Activated B cell treated with CpG ODN at 0.5 μM for 24 hours (primary cell): ENCODE data around the gene PRMT5. TPM values are rescaled to one million over a fixed set of nuclear protein-coding genes. Genes with fewer than 3 reads are reported as not detected.

Experiments
- ATAC-seq: fragments of 200-7000 bp; cut with Tn5 transposase; one replicate; pipeline ENCODE4 v1.10.0; 2021; ENCODE audit warnings: low read depth, mild to moderate bottlenecking, moderate library complexity
- CTCF ChIA-PET: fragments of 350-600 bp; sonication (Branson Sonifier 250); formaldehyde crosslinking; loops from one replicate; lab custom pipeline; 2021; ENCODE audit warnings: antibody characterized with exemption; lab: Charles Lee
- POLR2A ChIA-PET: fragments of 350-600 bp; sonication (Branson Sonifier 250); formaldehyde crosslinking; loops from one replicate; lab custom pipeline; 2021; ENCODE audit warnings: antibody characterized with exemption; lab: Charles Lee
- DNase-seq: peaks from one replicate; pipeline ENCODE4 v3.0.0; 2022
- H3K27ac Mint-ChIP-seq: one replicate; pipeline ENCODE4 v1.8.0; 2020; ENCODE audit warnings: mixed read lengths
- H3K27me3 Mint-ChIP-seq: one replicate; pipeline ENCODE4 v1.8.0; 2021; ENCODE audit warnings: mixed read lengths
- H3K36me3 Mint-ChIP-seq: one replicate; pipeline ENCODE4 v1.8.0; 2021; ENCODE audit warnings: low read depth, mixed read lengths
- H3K4me1 Mint-ChIP-seq: one replicate; pipeline ENCODE4 v1.8.0; 2021; ENCODE audit warnings: mixed read lengths
- H3K4me3 Mint-ChIP-seq: one replicate; pipeline ENCODE4 v1.8.0; 2020; ENCODE audit warnings: mild to moderate bottlenecking, mixed read lengths
- H3K9me3 Mint-ChIP-seq: one replicate; pipeline ENCODE4 v1.8.0; 2020; ENCODE audit warnings: mixed read lengths
- CTCF ChIP-seq: fragments of 200-600 bp; IDR thresholded peaks from one replicate; pipeline ENCODE4 v1.8.0; 2022; ENCODE audit warnings: antibody characterized with exemption, mild to moderate bottlenecking
- intact Hi-C: fragments of 100-400 bp; cut with micrococcal nuclease; formaldehyde crosslinking; loops from one replicate; pipeline ENCODE4 v1.15.1; 2024
- total RNA-seq: library from RNA; stranded (reverse); gene quantifications from 2 replicates; pipeline ENCODE4 v1.2.3, GENCODE V29; 2022

The PRMT5 gene
- total RNA-seq, 1 donor from 2014 or later: 75.3 TPM

GRCh38 chr14:22896356-22896755, 32.8 kb downstream of the PRMT5 start:
- intact Hi-C loops: no loop called here
- POLR2A ChIA-PET: interaction anchor here (1.2 to 2.0 kb wide), 6 partner anchors 8 to 25 kb away, joined by 3 to 11 read pairs (median 4); partner anchors contain the start of genes LRP10, RBM23 and REM2

GRCh38 chr14:22895402-22895801, 33.8 kb downstream of the PRMT5 start:
- no peak for ATAC-seq
- ChIA-PET CTCF (interaction anchor here (1.0 to 2.5 kb wide), 4 partner anchors 23 to 325 kb away, joined by 3 to 16 read pairs (median 8); no protein-coding TSS in a partner anchor), POLR2A (interaction anchor here (0.7 to 2.0 kb wide), 6 partner anchors 9 to 24 kb away, joined by 3 to 11 read pairs (median 4); partner anchors contain the start of genes LRP10, RBM23 and REM2)
- H3K36me3 Mint-ChIP-seq: peaks cover 36% of the 10 kb centered on the region
- no peaks in the 10 kb centered on the region for H3K27me3 Mint-ChIP-seq
- no peak for DNase-seq
- no peak overlapping the region for H3K27ac Mint-ChIP-seq
- intact Hi-C loops: no loop called here
- no peaks in the 10 kb centered on the region for H3K9me3 Mint-ChIP-seq
- H3K4me1 Mint-ChIP-seq: peaks cover 8% of the 10 kb centered on the region
- TF ChIP-seq CTCF: no peak
- H3K4me3 Mint-ChIP-seq: no peak overlapping the region

More at GRCh38 chr14:22896356-22896755, 32.8 kb downstream of the PRMT5 start:
- Mint-ChIP-seq H3K27ac (peak overlapping the region; percentile 61), H3K36me3 (peaks cover 43% of the 10 kb centered on the region), H3K4me1 (peaks cover 7% of the 10 kb centered on the region), H3K9me3 (no peaks in the 10 kb centered on the region), H3K4me3 (no peak overlapping the region), H3K27me3 (no peaks in the 10 kb centered on the region)
- CTCF ChIA-PET: interaction anchor here (0.9 to 2.5 kb wide), 7 partner anchors 11 to 326 kb away, joined by 3 to 16 read pairs (median 3); no protein-coding TSS in a partner anchor
- DNase-seq (no peak), ATAC-seq (no peak)
- no peak for TF ChIP-seq CTCF

- ChIA-PET POLR2A (interaction anchor here (0.6 to 0.7 kb wide), 3 partner anchors 15 to 280 kb away, joined by 3 to 6 read pairs (median 3); no protein-coding TSS in a partner anchor), CTCF (interaction anchor here (1.7 to 2.0 kb wide), 2 partner anchors 22 to 324 kb away, joined by 4 to 5 read pairs; partner anchors contain the start of gene LRP10)
- peaks cover 38% of the 10 kb centered on the region for H3K36me3 Mint-ChIP-seq
- no peaks in the 10 kb centered on the region for H3K9me3 Mint-ChIP-seq
- TF ChIP-seq CTCF: no peak
- H3K27me3 Mint-ChIP-seq: no peaks in the 10 kb centered on the region
- no peak overlapping the region for H3K27ac Mint-ChIP-seq
- intact Hi-C loops: no loop called here
- peaks cover 20% of the 10 kb centered on the region for H3K4me1 Mint-ChIP-seq
- ATAC-seq: no peak
- DNase-seq: no peak
- H3K4me3 Mint-ChIP-seq: no peak overlapping the region
Measured at GRCh38 chr14:22893706-22894105, 35.5 kb downstream of the PRMT5 start.

- TF ChIP-seq CTCF: no peak
- no peak overlapping the region for H3K27ac Mint-ChIP-seq
- no peak for ATAC-seq
- H3K4me3 Mint-ChIP-seq: no peak overlapping the region
- DNase-seq: no peak
- ChIA-PET CTCF (interaction anchor here (2.0 kb wide), 1 partner anchor 322 kb away, joined by 5 read pairs; no protein-coding TSS in a partner anchor), POLR2A (no interaction called here)
- intact Hi-C loops: no loop called here
- no peaks in the 10 kb centered on the region for H3K27me3 Mint-ChIP-seq
- H3K36me3 Mint-ChIP-seq: peaks cover 32% of the 10 kb centered on the region
- no peaks in the 10 kb centered on the region for H3K9me3 Mint-ChIP-seq
- H3K4me1 Mint-ChIP-seq: peaks cover 32% of the 10 kb centered on the region
Measured at GRCh38 chr14:22892488-22892887, 36.7 kb downstream of the PRMT5 start.

GRCh38 chr14:22890416-22890815, 38.8 kb downstream of the PRMT5 start:
- Mint-ChIP-seq H3K4me3 (peak overlapping the region; percentile 4), H3K27ac (peak overlapping the region; percentile 41), H3K36me3 (peaks cover 32% of the 10 kb centered on the region), H3K4me1 (peaks cover 48% of the 10 kb centered on the region), H3K27me3 (no peaks in the 10 kb centered on the region), H3K9me3 (no peaks in the 10 kb centered on the region)
- ChIA-PET CTCF (interaction anchor here (1.0 to 6.1 kb wide), 4 partner anchors 10 to 178 kb away, joined by 3 to 49 read pairs (median 6); partner anchors contain the start of gene LRP10), POLR2A (interaction anchor here (0.6 to 9.4 kb wide), 6 partner anchors 9 to 116 kb away, joined by 3 to 140 read pairs (median 4); partner anchors contain the start of genes LRP10 and RBM23)
- TF ChIP-seq CTCF: no peak
- DNase-seq (no peak), ATAC-seq (no peak)
- intact Hi-C loops: no loop called here
